K562 (cell line): ENCODE data around the gene VPS35L. TPM values are rescaled to one million over a fixed set of nuclear protein-coding genes. Genes with fewer than 3 reads are reported as not detected.
A peak's percentile ranks its signal among the peaks of the same experiment; 100 is the strongest.

ENCODE experiments used
- ADNP ChIP-seq: fragments of 200-800 bp; sonication (Bioruptor generic); IDR thresholded peaks from 2 replicates; pipeline ENCODE4 v1.6.1; 2016; ENCODE audit warnings: missing genetic modification characterization, missing compliant biosample characterization
- ATF1 ChIP-seq, 2 experiments: fragments of 450-650 bp in 1 of 2; IDR thresholded peaks; 2 replicates each; pipeline ENCODE4 v1.6.1; 2016; ENCODE audit warnings: missing compliant biosample characterization in 1 of 2, missing genetic modification characterization in 1 of 2
- CHAMP1 ChIP-seq: fragments of 450-650 bp; IDR thresholded peaks from 2 replicates; pipeline ENCODE4 v1.6.1; 2016; ENCODE audit warnings: mild to moderate bottlenecking
- CREBBP ChIP-seq: IDR thresholded peaks from one replicate; pipeline ENCODE4 v1.6.1; 2012; ENCODE audit warnings: low read depth, mild to moderate bottlenecking, control low read depth, inconsistent platforms, low read length
- IRF2 ChIP-seq: sonication (generic); formaldehyde crosslinking; IDR thresholded peaks from 2 replicates; pipeline ENCODE4 v1.8.1; 2022; ENCODE audit warnings: mild to moderate bottlenecking, missing genetic modification reagents
- JUNB ChIP-seq: fragments of 450-650 bp; formaldehyde crosslinking; conservative IDR thresholded peaks from 2 replicates; pipeline ENCODE4 v1.4.0; 2020; ENCODE audit warnings: mild to moderate bottlenecking
- KLF6 ChIP-seq: fragments of 250-450 bp; sonication (Bioruptor Pico); IDR thresholded peaks from 2 replicates; pipeline ENCODE4 v1.4.0; 2020; ENCODE audit warnings: mild to moderate bottlenecking, moderate library complexity, borderline replicate concordance
- MAZ ChIP-seq, 2 experiments: fragments of 450-650 bp in 1 of 2; sonication (generic) in 1 of 2; formaldehyde crosslinking; IDR thresholded peaks in 1 of 2; conservative IDR thresholded peaks in 1 of 2; 2 replicates each; pipeline versions ENCODE4 v1.4.0 to v1.5.0; 2020; ENCODE audit warnings: mild to moderate bottlenecking in 1 of 2, missing genetic modification reagents in 1 of 2
- MCM5 ChIP-seq: fragments of 450-650 bp; IDR thresholded peaks from 2 replicates; pipeline ENCODE4 v1.6.1; 2016; ENCODE audit warnings: low read depth
- MED1 ChIP-seq: sonication (generic); formaldehyde crosslinking; IDR thresholded peaks from 2 replicates; pipeline ENCODE4 v1.8.1; 2023; ENCODE audit warnings: missing genetic modification reagents, borderline replicate concordance
- NEUROD1 ChIP-seq: fragments of 150-350 bp; IDR thresholded peaks from 2 replicates; pipeline ENCODE4 v1.6.1; 2014; ENCODE audit warnings: borderline replicate concordance, low read length, low read depth; ENCODE audit not compliant: partially characterized antibody
- NFIX ChIP-seq: fragments of 250-450 bp; sonication (Bioruptor Pico); IDR thresholded peaks from 2 replicates; pipeline ENCODE4 v1.4.0; 2020; ENCODE audit warnings: low read depth, mild to moderate bottlenecking, moderate library complexity
- RBFOX2 ChIP-seq: fragments of 200-400 bp; formaldehyde crosslinking; IDR thresholded peaks from 2 replicates; pipeline ENCODE4 v1.6.1; 2017; ENCODE audit warnings: low read depth, mild to moderate bottlenecking, low read length, moderate library complexity
- SMAD3 ChIP-seq: fragments of 450-650 bp; formaldehyde crosslinking; conservative IDR thresholded peaks from 2 replicates; pipeline ENCODE4 v1.4.0; 2020; ENCODE audit warnings: mild to moderate bottlenecking
- SNIP1 ChIP-seq: fragments of 450-650 bp; IDR thresholded peaks from 2 replicates; pipeline ENCODE4 v1.7.1; 2017; ENCODE audit warnings: low read depth, mild to moderate bottlenecking
- TCF7 ChIP-seq: sonication (generic); IDR thresholded peaks from 2 replicates; pipeline ENCODE4 v1.6.1; 2016; ENCODE audit warnings: antibody characterized with exemption, borderline replicate concordance
- THAP7 ChIP-seq: fragments of 250-450 bp; sonication (Bioruptor Pico); IDR thresholded peaks from 2 replicates; pipeline ENCODE4 v1.5.0; 2021
- ZNF12 ChIP-seq: sonication (generic); formaldehyde crosslinking; IDR thresholded peaks from 2 replicates; pipeline ENCODE4 v1.4.0; 2020; ENCODE audit warnings: mild to moderate bottlenecking, missing genetic modification reagents
- ZNF146 ChIP-seq: IDR thresholded peaks from one replicate; pipeline ENCODE4 v1.6.1; 2018; ENCODE audit warnings: missing compliant biosample characterization; ENCODE audit not compliant: unreplicated experiment
- ZNF444 ChIP-seq: fragments of 250-450 bp; sonication (Bioruptor Pico); IDR thresholded peaks from 2 replicates; pipeline ENCODE4 v1.4.0; 2020; ENCODE audit warnings: mild to moderate bottlenecking, moderate library complexity
- ZNF695 ChIP-seq: fragments of 450-650 bp; formaldehyde crosslinking; IDR thresholded peaks from 2 replicates; pipeline ENCODE4 v1.4.0; 2020; ENCODE audit warnings: mild to moderate bottlenecking, moderate library complexity
- polyA plus RNA-seq, 8 experiments: library from polyadenylated mRNA; depleted of rRNA in 4 of 8; stranded (reverse) in 5 of 8; unstranded in 3 of 8; fragments of >200 nt; fragmentation: Nextera tagmentation in 2 of 8; fragmentation: Illumina TruSeq in 1 of 8; extraction: Ambion mirVana in 2 of 8; extraction: Trizol in 1 of 8; gene quantifications; 2 replicates each; pipeline versions ENCODE4 v1.2.1 to v1.2.3, GENCODE V29; 2011 to 2014; ENCODE audit warnings: inconsistent platforms in 1 of 8, missing spikeins in 1 of 8
- total RNA-seq, 7 experiments: library from RNA; depleted of rRNA in 6 of 7; stranded (reverse); fragments of >200 nt in 6 of 7; fragmentation: Illumina TruSeq in 2 of 7; extraction: Trizol in 2 of 7; gene quantifications; 2 replicates each; pipeline versions ENCODE4 v1.2.1 to v1.2.3, GENCODE V29; 2011 to 2021; ENCODE audit warnings: low replicate concordance in 1 of 7
- TF ChIP-seq, protein P1 (sequence below): fragments of 250-450 bp; sonication (Bioruptor Pico); IDR thresholded peaks from 2 replicates; pipeline ENCODE4 v1.8.0; 2021; ENCODE audit warnings: mild to moderate bottlenecking, moderate library complexity
- TF ChIP-seq, protein P2 (sequence below): fragments of 250-450 bp; sonication (Bioruptor Pico); IDR thresholded peaks from 2 replicates; pipeline ENCODE4 v1.8.0; 2021; ENCODE audit warnings: moderate library complexity, mild to moderate bottlenecking, inconsistent platforms

Gene VPS35L
- total and polyA plus RNA-seq, 9 of the 15 experiments (the other 6 are each of a cell fraction or from before 2014, with no cell fraction given): 10.2 to 30.4 (median 20.1) TPM

- TF ChIP-seq MAZ (CRISPR knock-in tag; conservative IDR thresholded peaks at IDR 0.05 in 1 of 2, IDR thresholded peaks at IDR 0.05 in 1 of 2) (peak; percentile 57 to 70), KLF6 (CRISPR knock-in tag) (no peak), TCF7 (no peak), ATF1 (CRISPR knock-in tag; IDR thresholded peaks at IDR 0.05) (no peak), ATF1 (tag; IDR thresholded peaks at IDR 0.05) (peak; percentile 77), ZNF444 (CRISPR knock-in tag) (no peak), MCM5 (no peak), ADNP (no peak), CHAMP1 (no peak), ZNF695 (CRISPR knock-in tag) (no peak), RBFOX2 (peak; percentile 88), JUNB (no peak), SMAD3 (CRISPR knock-in tag) (no peak), MED1 (CRISPR knock-in tag) (no peak), ZNF12 (CRISPR knock-in tag) (no peak), ZNF146 (CRISPR knock-in tag) (no peak), NEUROD1 (peak; percentile 41), THAP7 (no peak), CREBBP (no peak), NFIX (CRISPR knock-in tag) (no peak), IRF2 (CRISPR knock-in tag) (no peak), SNIP1 (no peak)
- TF ChIP-seq, protein P1, sequence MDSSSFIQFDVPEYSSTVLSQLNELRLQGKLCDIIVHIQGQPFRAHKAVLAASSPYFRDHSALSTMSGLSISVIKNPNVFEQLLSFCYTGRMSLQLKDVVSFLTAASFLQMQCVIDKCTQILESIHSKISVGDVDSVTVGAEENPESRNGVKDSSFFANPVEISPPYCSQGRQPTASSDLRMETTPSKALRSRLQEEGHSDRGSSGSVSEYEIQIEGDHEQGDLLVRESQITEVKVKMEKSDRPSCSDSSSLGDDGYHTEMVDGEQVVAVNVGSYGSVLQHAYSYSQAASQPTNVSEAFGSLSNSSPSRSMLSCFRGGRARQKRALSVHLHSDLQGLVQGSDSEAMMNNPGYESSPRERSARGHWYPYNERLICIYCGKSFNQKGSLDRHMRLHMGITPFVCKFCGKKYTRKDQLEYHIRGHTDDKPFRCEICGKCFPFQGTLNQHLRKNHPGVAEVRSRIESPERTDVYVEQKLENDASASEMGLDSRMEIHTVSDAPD: no peak
- TF ChIP-seq, protein P2, sequence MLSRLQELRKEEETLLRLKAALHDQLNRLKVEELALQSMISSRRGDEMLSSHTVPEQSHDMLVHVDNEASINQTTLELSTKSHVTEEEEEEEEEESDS: no peak
These were observed 33.8 kb upstream of the VPS35L start, which contains the start of gene GDE1 (continued) for GRCh38 chr16:19521471-19522396.
